GM19452 (cell line): ENCODE data around the gene SPEM3.

Source experiments
- ATAC-seq: cut with Tn5 transposase; IDR thresholded peaks from one replicate; pipeline ENCODE4 v1.9.1; 2021; ENCODE audit not compliant: unreplicated experiment

Gene SPEM3

GRCh38 chr17:7419819-7420610 is 8.6 kb upstream of the SPEM3 start, which contains the start of gene SPEM1:
TSS of gene SPEM1 (plus strand) at chr17:7420324. CDS start at chr17:7420385, 61 bp downstream.
- no peak for ATAC-seq

- ATAC-seq: no peak
Measured at GRCh38 chr17:7421186-7421585, 7.5 kb upstream of the SPEM3 start.

- ATAC-seq: no peak
Measured at GRCh38 chr17:7423679-7424078, 5.0 kb upstream of the SPEM3 start.

- no peak for ATAC-seq
Measured at GRCh38 chr17:7425316-7425715, 3.3 kb upstream of the SPEM3 start, which contains the start of gene SPEM2. TSS of gene SPEM2 (plus strand) at chr17:7425616. CDS start at chr17:7425689, 73 bp downstream.

GRCh38 chr17:7425756-7426155 is 2.9 kb upstream of the SPEM3 start:
- no peak for ATAC-seq

GRCh38 chr17:7426203-7426863 is 2.3 kb upstream of the SPEM3 start:
- ATAC-seq: no peak

- no peak for ATAC-seq
Measured at GRCh38 chr17:7426896-7427489, 1.7 kb upstream of the SPEM3 start.

- ATAC-seq: no peak
Measured at GRCh38 chr17:7427549-7427948, 1.1 kb upstream of the SPEM3 start.

- ATAC-seq: no peak
Measured at GRCh38 chr17:7429722-7430121, 1.1 kb downstream of the SPEM3 start.

GRCh38 chr17:7431231-7431630 is 2.6 kb downstream of the SPEM3 start:
- no peak for ATAC-seq

- no peak for ATAC-seq
Measured at GRCh38 chr17:7432296-7432695, 3.6 kb downstream of the SPEM3 start.

GRCh38 chr17:7435676-7436555 is 7.3 kb downstream of the SPEM3 start:
- peak; percentile 24 for ATAC-seq

- no peak for ATAC-seq
Measured at GRCh38 chr17:7436556-7437368, 8.1 kb downstream of the SPEM3 start.

- no peak for ATAC-seq
Measured at GRCh38 chr17:7437369-7437863, 8.8 kb downstream of the SPEM3 start.

GRCh38 chr17:7437950-7438614 is 9.4 kb downstream of the SPEM3 start:
- ATAC-seq: no peak

- no peak for ATAC-seq
Measured at GRCh38 chr17:7438656-7439460, 10.2 kb downstream of the SPEM3 start.

GRCh38 chr17:7439462-7440112 is 10.9 kb downstream of the SPEM3 start, which contains the start of gene FGF11:
TSS of gene FGF11 (plus strand) at chr17:7439512. CDS start at chr17:7439621, 109 bp downstream.
- ATAC-seq: no peak
